GM18909 (cell line): ENCODE data around the gene RTKN.

Experiments used
- ATAC-seq: cut with Tn5 transposase; IDR thresholded peaks from one replicate; pipeline ENCODE4 v1.9.1; 2021; ENCODE audit warnings: mild to moderate bottlenecking; ENCODE audit not compliant: unreplicated experiment, poor library complexity

The RTKN gene

GRCh38 chr2:74419345-74419744 lies 22.4 kb downstream of the RTKN start:
- no peak for ATAC-seq

GRCh38 chr2:74418312-74418711 lies 23.4 kb downstream of the RTKN start:
- ATAC-seq = no peak

- ATAC-seq = no peak
Observed at GRCh38 chr2:74417763-74418162, 24.0 kb downstream of the RTKN start.

- ATAC-seq = no peak
Observed at GRCh38 chr2:74417197-74417596, 24.5 kb downstream of the RTKN start.

- ATAC-seq = no peak
Observed at GRCh38 chr2:74416778-74417177, 25.0 kb downstream of the RTKN start.

GRCh38 chr2:74415762-74416395 lies 25.9 kb downstream of the RTKN start:
- ATAC-seq = no peak

GRCh38 chr2:74414881-74415761 lies 26.6 kb downstream of the RTKN start:
- ATAC-seq = no peak

- no peak for ATAC-seq
Observed at GRCh38 chr2:74414441-74414840, 27.3 kb downstream of the RTKN start.

- no peak for ATAC-seq
Observed at GRCh38 chr2:74413001-74413698, 28.6 kb downstream of the RTKN start.

- no peak for ATAC-seq
Observed at GRCh38 chr2:74407682-74408081, 34.1 kb downstream of the RTKN start.

- peak; percentile 61 for ATAC-seq
Observed at GRCh38 chr2:74406035-74406434, 35.7 kb downstream of the RTKN start.

GRCh38 chr2:74401891-74402290 lies 39.8 kb downstream of the RTKN start:
- no peak for ATAC-seq

GRCh38 chr2:74399785-74400184 lies 42.0 kb downstream of the RTKN start:
- ATAC-seq = no peak

GRCh38 chr2:74396149-74396548 lies 45.6 kb downstream of the RTKN start:
- ATAC-seq = no peak

GRCh38 chr2:74393525-74393924 lies 48.2 kb downstream of the RTKN start:
- no peak for ATAC-seq

GRCh38 chr2:74392449-74392743 lies 49.3 kb downstream of the RTKN start:
- ATAC-seq = no peak

- ATAC-seq = peak; percentile 75
Observed at GRCh38 chr2:74391580-74392448, 49.9 kb downstream of the RTKN start.

- ATAC-seq = peak; percentile 29
Observed at GRCh38 chr2:74391209-74391579, 50.5 kb downstream of the RTKN start.

- ATAC-seq = no peak
Observed at GRCh38 chr2:74390606-74391005, 51.1 kb downstream of the RTKN start.

- no peak for ATAC-seq
Observed at GRCh38 chr2:74387346-74387745, 54.4 kb downstream of the RTKN start.
